CD4-positive, alpha-beta T cell treated with Interleukin-17A for 1 hour (primary cell): ENCODE results near the gene PCDH18.
"Not testable (repeated sequence)": the region's sequence is repeated elsewhere in the genome, so short reads cannot be mapped to it uniquely, and the experiment has no call there.

ENCODE experiments used
- DNase-seq: peaks from one replicate; pipeline ENCODE4 v3.0.0-alpha.2; 2020

PCDH18 gene, protein sequence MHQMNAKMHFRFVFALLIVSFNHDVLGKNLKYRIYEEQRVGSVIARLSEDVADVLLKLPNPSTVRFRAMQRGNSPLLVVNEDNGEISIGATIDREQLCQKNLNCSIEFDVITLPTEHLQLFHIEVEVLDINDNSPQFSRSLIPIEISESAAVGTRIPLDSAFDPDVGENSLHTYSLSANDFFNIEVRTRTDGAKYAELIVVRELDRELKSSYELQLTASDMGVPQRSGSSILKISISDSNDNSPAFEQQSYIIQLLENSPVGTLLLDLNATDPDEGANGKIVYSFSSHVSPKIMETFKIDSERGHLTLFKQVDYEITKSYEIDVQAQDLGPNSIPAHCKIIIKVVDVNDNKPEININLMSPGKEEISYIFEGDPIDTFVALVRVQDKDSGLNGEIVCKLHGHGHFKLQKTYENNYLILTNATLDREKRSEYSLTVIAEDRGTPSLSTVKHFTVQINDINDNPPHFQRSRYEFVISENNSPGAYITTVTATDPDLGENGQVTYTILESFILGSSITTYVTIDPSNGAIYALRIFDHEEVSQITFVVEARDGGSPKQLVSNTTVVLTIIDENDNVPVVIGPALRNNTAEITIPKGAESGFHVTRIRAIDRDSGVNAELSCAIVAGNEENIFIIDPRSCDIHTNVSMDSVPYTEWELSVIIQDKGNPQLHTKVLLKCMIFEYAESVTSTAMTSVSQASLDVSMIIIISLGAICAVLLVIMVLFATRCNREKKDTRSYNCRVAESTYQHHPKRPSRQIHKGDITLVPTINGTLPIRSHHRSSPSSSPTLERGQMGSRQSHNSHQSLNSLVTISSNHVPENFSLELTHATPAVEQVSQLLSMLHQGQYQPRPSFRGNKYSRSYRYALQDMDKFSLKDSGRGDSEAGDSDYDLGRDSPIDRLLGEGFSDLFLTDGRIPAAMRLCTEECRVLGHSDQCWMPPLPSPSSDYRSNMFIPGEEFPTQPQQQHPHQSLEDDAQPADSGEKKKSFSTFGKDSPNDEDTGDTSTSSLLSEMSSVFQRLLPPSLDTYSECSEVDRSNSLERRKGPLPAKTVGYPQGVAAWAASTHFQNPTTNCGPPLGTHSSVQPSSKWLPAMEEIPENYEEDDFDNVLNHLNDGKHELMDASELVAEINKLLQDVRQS

DNA sequence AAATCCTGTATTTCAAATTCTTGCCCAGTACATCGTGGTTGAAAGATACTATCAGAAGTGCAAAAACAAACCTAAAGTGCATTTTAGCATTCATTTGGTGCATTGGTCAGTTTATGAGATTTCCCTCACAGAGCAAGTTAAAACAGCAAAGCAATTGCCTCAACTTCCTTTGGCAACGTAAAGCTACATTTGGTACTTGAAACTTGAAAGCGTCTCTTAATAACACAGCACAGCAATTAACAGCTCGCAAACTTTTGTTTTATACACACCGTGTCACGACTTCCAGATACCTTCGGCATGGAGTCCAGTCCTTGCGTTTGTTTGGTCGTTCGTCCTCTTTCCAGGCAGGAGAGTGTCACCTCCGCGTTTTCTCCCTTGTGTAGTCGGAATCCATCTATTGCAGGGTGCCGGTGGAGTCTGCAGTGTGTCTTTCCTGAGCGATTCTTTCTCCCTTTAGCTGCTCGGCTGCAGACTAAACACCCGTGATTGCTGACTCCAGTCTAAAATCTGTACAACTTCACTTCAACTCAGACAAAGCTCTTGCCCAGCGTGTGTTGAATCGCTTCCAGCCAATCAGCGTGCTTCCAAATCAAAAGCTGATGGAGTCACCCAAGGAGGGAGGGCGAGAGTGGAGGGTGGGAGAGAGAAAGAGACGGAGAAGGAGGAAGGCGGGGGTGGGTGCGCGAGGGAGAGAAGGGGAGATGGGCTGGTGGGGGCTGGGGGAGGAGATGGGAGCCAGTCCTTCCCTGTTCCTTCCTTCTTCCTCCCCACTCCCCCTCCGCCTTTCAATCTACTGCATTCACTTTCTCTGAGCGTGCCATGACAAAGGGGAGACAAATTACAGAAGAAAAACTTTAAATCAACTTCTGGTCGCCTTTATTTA, at the start of gene PCDH18:
Gene PCDH18, minus strand, starts transcription at position 509 of the 883 bp plus-strand sequence. Its CDS starts 406 bp downstream, at position 103.
- DNase-seq, result peak; percentile 37

DNA sequence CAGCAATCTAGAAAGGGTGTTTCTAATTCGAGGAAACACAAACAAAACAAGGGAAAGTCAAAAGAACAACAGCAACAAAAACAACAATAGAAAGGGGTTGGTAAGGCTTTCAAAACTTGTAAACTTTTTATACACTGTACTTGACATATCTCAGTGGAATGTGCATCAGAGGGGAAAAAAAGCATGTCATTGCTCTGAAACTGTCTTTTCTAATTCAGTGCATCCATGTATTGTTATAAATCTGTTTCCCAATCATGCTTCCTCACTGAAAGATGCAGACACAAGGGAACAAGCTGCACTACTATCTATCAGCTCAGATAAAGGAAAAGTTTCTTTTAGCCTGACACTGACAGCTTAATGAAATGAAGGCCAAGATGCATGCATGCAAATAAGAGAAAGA, 44.2 kb upstream of the PCDH18 start:
- no peak for DNase-seq

DNA sequence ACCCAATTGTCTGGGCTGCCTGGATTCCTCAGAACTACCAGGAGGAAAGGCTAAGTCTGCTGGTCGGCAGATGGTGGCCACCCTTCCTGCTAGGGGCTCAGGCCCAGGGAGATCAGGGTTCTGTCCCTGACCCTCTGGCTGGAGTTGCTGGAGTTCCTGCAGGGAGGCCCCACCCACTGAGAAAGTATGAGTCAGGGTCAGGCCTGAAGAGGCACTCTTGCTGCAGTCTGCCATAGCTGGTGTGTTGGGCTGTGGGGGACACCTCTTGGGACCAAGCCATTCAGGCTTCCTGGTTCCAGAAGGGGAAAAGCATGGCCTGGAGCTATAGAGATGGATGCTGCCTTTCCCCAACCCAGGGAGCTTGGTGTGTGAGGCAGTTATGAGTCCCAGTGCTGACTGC, 40.4 kb upstream of the PCDH18 start:
- DNase-seq, result no peak

DNA sequence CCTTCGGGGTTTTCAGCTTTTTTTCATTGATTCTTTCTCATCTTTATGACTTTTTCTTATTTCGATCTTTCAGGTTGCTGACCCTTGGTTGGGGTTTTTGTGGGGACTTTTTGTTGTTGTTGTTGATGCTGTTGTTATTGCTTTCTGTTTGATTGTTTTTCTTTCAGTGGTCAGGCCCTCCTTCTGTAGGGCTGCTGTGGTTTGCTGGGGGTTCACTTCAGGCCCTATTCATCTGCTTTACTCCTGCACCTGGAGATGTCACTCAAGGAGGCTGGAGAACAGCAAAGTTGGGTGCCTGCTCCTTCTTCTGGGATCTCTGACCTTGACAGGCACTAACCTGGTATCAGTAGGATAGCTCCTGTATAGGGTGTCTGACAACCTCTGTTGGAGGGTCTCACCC, 39.9 kb upstream of the PCDH18 start:
- DNase-seq, result no peak

DNA sequence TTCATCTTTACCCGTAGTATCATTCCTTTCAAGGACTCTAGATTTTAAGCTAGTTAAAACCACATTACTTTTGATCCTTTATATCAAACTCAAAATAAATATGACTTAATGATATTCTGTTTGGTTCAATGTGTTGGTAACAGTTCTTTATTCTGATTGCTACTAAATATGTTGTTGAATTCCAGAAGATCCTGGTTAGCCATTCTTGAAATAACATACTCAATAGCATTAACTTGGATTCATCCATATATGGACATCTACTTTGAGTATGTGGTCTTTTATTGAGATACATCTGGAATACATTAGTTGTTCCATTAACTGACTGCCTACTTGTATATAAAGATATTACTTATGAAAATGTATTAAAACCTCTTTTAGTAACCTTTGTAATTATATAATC, 27.5 kb upstream of the PCDH18 start:
- DNase-seq, result no peak

DNA sequence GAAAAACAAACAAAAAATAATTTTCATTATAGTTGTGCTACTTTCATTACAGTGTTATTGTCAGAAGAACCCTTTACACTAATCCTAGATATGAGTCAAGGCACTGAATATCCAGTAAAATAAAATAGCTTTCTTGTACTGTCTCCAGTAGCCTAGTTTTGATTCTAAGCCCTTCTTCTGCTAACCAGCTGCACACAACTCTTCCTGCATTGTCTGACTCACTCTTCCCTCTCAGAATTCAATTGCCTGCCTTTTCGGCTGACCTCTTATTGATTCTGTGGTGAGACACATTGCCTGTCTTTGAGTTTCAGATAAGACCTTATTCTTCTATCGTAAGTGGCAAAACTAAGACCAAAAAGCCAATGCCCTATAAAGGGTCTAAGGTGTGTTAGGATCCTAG, 26.7 kb upstream of the PCDH18 start:
- no peak for DNase-seq

DNA sequence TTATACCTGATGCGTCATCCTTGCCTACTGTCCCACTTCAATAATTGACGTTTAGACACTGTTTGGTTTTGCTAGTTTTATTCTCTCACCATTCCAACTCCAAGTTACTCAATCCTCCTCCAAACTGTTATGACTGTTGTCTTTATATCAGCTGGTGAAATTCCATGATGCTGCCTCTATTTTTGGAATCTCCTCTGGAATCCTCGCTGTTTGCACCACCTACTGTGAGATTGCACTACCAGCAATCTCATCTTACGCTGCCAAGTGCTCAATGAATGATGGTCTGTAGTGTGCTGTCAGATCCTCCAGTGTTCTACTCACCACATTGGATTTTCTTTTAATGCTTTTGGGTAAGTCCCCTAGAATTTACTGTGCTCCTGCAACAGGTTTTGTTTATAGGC, 13.2 kb upstream of the PCDH18 start:
- DNase-seq, result no peak

DNA sequence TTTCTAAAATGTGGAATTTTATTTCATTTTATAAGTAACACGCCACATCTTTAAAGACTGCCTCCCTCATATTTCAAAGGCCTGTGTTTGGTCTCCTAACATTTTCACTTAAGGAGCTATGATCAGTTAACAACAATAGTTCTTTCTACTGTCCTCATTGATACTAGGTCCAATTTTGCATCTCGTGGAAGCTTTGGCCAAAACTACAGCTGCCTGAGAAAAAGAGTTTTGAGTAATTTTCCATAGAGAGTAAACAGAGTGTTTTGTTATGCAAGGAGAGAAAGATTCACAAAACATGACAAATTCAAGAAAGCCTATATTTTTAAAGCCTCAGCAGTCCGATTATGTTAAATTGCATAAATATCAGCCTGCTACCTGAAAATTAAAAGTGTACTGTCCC, 11.4 kb upstream of the PCDH18 start:
- no peak for DNase-seq

DNA sequence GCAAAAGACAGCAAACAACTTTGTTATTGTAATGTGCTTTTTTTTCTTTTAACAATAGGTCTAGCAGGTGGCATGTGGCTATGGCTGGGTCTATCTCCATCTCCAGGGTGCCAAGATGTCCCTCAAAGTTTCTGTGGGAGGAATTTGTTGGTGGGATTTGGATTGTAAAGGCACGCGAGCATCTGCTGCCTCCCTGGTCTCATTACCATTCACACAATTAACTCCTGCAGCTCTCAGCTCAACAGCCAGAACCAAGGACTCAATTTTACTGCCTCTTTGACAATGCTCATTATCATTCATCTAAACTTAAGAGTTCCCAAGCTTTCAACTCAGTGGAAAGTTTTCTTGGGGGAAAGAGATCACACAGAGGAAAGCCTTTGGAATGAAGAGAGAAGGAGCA, 10.9 kb upstream of the PCDH18 start:
- DNase-seq, result no peak

DNA sequence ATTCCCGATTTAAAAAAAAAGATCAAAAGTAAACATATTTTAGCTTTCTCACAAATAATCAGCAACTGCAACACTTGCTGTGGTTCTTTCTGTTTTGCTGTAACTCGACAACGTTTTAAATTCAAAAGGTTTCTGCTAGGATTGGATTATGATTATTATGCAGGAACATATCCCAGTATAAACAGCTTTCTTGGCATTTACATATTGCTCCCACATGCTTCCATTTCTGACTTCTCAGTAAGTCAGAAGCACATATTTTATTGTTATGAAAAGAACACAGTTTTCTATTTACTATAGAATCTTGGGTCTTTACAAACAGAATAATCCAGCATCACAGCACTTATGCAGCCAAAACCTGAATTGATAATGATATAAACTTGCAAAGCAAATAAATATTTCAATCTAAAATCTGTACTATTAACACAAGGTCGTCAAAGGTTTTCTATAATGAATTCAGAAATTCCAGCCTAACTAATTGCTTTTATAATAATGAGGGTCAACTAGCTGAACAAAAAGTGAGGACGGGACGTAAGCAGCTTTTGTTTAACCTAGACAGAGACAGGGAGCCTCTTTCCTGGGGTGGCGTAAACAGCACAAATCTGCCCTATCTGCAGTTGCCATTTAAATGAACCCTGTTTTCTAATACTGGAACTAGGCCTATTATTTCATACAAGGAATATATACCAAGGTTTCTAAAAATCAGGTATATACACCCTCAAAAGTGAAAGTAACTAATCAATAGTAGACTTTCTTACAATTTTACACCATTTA, 9.8 kb upstream of the PCDH18 start:
- no peak for DNase-seq

DNA sequence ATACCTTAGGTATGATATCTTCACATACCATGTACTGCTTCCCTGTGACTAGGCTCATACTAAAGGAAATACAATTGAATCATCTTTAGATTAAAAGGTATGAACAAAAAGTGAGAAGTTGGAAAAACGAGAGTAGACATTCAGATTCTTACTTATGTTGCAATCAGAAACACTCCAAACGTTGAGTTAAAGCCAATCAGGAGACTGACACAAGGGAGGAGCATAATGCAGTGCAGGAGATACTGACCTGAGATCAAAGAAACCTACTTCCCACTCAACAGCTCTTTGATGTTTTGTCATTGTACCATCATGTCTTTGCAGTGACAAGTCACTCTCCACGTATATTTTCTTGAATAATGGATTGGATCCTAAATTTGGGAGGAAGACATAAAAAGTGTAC, 8.9 kb upstream of the PCDH18 start:
- no peak for DNase-seq

DNA sequence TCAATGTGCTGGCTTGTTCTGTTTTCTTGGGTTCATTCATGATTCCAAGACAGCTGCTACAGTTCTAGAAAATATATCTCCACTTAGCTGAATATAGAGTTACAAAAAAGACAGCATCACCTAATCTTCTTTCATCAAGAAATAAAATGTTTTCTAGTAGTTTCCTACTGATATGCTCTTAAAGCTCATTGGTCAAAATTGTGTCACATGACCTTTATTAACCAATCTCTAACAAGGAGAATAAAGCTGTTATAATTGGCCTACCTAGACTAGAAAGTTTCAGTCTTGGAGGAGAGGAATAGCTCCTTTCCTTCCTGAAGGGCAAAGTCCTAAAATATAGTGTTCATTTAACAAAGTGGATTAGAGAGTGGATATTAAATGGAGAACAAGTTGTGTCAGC, 8.1 kb upstream of the PCDH18 start:
- DNase-seq, result no peak

DNA sequence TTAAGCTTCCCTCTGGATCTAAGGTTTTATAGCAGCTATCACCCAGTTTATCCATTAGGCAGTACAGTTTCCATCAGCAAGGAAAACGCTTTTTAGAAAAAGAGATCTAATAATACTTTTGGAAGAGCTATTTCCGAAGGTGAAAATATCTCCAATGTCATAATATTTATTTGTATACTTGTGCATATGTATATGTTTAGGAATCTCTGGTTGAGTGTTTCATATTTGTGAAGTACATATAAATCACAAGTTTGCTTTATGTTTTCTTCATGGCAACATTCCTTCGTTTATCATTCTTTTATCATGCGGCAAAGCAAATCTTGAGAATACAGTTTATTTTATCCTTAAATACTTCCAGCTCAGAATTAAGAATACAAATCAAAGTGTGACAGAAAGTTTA, 6.2 kb upstream of the PCDH18 start:
- DNase-seq, result no peak

DNA sequence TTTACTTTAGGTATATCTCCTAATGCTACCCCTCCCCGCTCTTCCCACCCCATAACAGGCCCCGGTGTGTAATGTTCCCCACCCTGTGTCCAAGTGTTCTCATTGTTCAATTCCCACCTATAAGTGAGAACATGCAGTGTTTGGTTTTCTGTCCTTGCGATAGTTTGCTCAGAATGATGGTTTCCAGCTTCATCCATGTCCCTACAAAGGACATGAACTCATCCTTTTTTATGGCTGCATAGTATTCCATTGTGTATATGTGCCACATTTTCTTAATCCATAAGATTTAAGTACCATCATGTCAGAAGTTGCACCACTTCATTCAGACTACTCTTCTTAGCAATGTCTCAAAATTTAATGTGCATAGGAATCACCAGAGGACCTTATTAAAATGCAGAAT, 5.5 kb upstream of the PCDH18 start:
- not testable (repeated sequence) for DNase-seq

DNA sequence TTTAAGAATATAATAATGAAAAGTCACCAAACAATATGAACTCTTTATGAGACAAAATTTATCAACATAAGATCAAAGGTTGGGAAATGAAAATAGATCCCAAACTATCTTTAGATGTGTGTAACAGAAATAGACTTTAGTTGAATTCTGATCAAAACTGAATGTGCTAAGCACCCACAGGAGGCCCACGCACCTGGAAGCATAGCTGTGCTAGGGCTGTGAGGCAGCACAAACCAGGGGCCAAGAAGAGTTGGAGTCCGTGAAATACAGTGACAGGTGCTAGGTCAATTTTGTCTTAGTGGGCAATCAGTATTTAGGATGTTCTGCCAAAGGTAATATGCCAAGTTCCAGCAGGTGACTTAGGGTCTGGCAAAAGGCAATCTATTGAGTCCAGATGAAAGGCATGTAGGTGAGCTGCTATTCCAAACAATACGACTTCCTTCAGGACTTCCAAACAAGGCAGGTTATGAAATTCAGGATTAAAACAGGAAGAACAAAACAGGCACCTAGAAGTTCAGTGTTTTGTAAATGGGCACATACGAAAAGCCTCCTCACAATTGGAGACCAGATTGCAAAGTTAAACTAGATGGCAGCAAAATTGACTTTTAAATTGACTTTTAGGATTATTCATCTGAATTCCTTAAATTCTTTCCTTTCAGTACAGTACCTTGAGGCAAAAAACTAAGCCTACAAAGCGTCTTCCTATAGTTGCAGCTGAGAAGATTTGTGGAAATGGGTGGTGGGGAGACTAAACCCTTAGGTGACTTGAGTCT, 4.7 kb upstream of the PCDH18 start:
- no peak for DNase-seq

DNA sequence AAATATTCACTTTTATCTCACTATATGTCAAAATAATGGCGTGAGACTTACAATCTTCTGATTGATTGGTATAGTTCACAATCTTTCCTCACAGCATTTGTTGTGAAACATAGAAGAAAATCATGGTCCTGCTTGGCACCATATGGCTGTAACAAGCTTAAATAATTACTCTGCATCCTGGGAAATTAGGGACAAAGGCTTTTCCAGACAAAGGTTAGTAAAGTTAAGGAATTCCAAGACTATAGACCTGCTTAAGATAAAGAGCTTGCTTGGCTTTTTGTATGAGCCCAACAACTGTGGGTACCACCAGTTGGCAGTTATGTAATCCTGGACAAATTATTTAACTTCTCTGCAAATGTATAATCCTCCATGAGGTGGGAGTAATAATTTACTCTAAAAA, 3.4 kb upstream of the PCDH18 start:
- DNase-seq, result no peak

DNA sequence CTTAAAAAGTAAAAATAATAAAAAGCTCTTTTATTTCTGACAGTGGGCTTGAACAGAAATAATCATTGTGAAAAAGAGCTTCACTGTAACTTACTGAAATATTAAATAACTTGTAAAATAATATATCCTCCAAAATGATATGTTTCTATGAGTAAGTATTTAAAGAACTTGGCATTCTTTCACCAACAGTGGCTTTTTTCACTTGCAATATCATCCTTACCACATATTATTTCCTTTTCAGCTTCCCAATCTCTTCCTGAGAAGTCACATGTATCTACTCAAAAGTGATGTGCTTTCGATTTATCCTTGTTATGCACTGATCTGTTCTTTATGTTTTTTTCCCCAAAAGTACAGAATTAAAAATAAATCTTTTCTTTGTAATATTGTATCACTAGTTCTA, 2.2 kb upstream of the PCDH18 start:
- DNase-seq, result no peak

DNA sequence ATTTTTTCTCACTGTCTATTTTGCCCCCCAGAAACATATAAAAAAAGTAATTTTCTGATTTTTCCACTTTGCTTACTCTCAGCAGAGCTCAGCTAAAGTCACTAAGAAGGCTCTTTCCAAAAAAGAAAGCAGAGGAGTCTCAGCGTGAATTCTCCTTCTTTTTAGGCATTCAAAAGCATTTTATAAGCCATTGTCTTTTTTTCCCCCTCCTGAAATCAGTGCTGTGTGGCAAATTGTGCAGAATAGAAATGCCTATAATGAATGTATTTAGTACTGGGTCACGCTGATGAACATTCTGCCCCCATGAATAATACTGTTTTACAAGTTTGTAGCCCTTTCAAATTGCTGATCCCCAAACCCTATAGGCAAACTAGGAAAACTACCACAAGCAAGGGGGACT, 1.6 kb upstream of the PCDH18 start:
- no peak for DNase-seq

DNA sequence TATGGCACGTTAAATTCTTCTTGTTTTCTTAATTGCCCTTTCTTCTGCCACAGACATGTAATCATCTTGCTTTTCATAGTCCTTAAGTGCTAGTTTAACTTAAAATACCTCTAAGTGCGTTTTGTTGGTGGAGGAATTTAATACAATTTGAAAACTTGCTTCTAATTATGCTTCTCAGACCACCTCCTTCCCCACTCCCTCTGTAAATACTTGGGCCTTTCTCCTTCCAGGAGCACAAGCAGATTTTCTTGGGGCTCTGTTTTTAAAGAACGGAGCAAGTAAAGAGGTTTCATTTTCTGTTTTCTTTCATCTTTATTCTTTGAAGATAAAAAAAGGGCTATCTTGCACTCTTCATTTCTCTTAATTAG, 559 bp upstream of the PCDH18 start:
- DNase-seq, result no peak

DNA sequence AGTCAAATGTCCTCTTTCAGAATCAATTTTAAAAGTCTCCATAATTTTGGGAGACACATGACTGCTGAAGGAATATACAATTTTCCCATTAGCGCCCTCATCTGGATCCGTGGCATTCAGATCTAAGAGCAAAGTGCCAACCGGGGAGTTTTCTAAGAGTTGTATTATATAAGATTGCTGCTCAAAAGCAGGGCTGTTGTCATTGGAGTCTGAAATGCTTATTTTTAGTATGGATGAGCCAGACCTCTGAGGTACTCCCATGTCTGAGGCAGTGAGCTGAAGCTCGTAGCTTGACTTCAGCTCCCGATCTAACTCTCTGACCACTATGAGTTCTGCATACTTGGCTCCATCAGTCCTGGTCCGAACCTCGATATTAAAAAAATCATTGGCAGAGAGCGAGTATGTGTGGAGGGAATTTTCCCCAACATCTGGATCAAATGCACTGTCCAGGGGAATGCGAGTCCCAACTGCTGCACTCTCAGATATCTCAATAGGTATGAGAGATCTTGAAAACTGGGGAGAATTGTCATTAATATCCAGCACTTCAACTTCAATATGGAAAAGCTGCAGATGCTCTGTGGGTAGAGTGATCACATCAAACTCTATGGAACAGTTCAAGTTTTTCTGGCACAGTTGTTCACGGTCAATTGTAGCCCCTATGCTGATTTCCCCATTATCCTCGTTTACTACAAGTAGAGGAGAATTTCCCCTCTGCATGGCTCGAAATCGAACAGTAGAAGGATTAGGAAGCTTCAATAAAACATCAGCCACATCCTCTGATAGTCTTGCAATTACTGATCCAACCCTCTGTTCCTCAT, 917 bp downstream of the PCDH18 start:
- DNase-seq, result no peak
